ENCODE results near the gene S100A10.

The S100A10 gene

GRCh38 chr1:151988405-151988923, 5.2 kb downstream of the S100A10 start:
- DNase-seq (ENCODE audit: low read depth): no peak

DNA sequence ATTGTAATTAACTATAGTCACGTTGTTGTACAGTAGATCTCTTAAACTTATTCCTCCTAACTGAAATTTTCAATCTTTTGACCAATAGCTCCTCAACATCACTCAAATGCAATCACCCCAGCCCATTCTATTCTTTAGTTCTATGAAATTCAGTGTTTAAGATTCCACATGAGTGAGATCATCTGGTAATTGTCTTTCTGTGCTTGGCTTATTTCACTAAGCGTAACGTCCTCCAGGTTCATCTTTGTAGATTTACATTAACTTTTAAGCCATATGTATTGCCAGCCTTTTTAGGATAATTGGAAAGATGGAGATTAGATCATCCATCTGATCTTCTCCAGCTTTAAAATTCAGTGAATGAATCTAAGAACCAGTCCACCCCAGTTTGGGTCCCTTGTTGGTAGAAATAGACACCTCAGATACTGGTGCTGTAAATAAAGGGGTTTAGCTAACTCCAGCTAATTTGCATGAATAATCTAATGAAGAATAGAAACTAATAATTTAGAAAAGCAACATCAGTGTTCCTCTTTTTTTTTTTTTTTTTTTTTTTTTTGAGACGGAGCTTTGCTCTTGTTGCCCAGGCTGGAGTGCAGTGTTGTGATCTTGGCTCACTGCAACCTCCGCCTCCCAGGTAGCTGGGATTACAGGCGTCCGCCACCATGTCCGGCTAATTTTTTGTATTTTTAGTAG, 7.0 kb downstream of the S100A10 start:
- no peak for DNase-seq (ENCODE audit: low read depth)

DNA sequence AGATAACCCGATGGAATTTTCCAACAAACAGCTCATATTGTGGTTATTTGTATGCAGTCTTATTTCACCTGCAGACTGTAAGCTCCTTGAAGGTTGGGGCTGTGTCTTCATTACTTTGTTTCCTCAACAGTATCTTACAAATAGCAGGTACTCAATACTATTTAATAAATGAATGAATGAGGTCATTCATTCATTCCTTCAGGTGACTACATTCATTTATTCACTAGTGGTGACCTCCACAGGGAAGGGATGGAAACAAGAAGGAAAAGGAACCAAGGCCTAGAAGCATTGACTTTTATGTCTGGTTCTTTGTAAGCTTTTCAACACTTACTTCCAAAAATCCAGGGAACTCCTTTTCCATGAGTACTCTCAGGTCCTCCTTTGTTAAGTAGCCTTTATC, 7.9 kb downstream of the S100A10 start:
- no peak for DNase-seq (ENCODE audit: low read depth)

GRCh38 chr1:151985270-151985669, 8.4 kb downstream of the S100A10 start:
- no peak for DNase-seq (ENCODE audit: low read depth)

DNA sequence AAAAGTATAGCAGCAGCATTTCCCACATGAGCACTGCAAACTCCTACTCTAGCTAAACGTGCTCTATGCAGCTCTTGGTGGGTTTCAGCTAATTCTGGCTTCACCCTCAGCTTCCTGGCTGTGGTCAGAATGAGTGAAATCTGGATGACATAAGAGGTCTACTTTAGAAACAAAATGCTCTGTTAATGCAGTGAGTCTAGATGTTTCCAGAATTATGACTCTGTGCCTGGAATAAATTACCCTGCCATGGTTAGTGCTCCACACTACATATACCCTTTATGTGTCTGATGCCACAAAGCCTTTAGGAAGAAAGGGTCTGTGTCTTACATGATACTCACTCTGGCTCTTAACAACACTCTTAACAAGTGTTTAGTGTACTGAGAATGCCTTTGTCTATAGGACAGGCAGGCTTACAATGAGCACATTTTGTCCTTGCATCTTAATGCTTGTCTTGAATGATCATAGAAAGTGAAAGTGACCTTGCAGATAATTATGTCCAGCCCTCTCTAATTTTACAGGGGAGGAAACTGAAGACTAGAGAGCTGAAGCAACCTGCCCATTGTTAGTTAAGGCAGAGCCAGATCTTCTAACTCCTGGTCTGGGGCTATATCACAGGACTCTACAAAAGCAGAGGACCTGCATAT, 9.2 kb downstream of the S100A10 start:
- no peak for DNase-seq (ENCODE audit: low read depth)

DNA sequence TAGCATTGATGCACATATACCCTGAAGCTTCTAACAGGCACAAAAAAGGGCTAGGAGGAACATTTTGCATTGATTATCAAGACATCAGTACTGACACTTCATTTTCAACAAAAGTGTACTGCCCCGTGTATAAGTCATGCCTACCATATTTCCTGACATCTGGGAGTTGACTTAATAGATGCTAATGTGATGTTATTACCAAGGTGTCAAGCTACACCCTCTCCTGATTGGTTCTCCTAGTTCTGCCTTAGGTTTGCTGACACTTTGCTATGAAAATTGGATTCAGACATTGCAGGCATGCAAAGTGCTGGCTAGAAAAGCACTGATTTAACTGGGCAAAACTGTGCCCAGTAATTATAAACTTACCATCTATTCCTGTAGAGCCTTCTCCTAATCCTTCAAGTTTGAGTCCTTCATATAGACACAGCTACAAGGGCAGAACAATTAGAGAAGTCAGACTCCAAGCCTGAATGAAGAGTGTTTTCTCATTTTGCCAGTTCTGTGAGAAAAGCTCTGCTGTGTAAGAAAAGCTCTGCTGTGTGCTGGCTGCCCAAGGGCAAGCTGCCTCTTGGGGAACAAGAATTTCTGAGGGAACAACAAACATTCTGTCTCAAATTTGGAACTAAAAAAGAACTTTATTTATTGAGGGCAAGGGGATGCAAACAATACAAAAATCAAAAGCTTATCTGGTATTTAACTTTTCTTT, 11.2 kb downstream of the S100A10 start:
- no peak for DNase-seq (ENCODE audit: low read depth)

DNA sequence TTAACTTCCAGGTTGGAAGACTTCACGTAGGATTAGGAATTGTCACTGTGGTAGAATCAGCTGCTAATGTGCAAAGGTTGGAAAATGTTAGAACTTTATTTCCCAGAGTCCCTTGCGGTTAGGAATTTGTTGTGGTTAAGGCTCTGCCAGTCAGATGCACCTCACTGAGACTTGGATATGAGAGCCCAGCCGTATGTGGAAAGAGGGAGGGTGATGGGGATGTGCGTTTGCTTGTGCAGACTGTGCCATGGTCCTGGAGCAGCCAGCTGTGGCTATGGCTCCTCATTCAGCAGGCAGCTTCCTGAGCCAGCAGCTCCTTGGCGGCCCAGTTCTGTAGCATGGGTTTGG, 12.5 kb downstream of the S100A10 start:
- no peak for DNase-seq (ENCODE audit: low read depth)

DNA sequence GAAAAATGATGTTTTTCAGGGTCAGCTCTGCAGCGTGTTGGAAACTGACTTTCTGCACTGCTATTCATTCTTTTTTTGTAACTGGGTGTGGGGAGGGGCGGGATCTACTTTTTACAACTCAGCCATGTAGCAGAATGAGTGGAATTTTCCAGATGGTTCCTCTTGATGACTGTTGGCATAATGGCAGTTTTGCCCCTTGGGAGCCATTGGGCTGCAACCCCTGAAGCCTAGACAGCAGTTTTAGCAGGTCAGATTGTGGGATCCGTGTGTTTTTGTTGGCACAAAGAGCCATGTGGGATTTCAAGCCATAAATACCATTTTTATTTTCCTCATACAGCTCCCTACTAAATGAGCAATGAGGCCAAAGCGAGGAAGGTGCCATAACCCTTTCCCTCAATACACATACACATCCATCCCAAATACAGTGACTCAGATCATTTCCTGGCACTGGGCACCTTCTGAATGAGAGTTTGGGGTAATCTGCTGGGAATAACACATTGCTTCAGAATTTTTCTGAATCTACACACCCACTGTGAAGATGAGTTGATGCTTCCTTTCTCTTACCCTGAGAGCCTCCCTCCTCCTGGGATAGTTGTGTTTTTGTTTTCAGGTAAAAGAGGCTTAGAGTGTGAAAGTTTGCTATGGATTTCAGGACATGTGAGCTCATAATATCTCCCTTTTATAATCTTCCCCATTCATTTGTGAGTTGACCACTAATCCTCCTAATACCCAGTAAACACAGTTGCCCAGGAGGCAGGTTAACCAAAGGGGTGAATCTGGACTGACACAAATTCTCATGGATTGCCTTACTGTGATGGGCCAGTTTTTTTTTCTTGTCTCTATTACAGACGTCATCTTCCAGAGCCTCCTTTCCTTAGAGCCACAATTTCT, 13.1 kb downstream of the S100A10 start:
- DNase-seq (ENCODE audit: low read depth): no peak

GRCh38 chr1:151978922-151979321, 14.7 kb downstream of the S100A10 start:
- DNase-seq (ENCODE audit: low read depth): no peak

- no peak for DNase-seq (ENCODE audit: low read depth)
Observed at GRCh38 chr1:151977662-151978230, 15.9 kb downstream of the S100A10 start.

DNA sequence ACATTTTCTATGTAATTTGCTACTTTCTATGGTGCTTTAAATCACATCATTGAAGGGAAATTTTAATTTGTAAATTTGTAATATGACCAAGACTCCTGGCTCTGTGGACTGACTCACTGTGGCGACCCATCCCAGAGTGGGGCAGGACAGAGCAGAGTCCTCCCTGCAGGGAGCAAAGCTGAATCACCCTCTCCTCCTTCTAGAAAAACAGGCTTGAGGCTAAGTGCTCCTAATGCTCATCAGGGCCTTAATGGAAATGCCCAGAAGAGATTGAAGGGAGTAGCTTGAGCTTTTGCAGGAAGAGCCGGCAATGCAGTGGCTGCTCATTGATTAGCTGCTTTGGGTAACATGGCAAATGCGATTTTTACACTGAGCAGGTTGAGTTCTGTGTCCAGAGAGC, 16.8 kb downstream of the S100A10 start:
- no peak for DNase-seq (ENCODE audit: low read depth)

DNA sequence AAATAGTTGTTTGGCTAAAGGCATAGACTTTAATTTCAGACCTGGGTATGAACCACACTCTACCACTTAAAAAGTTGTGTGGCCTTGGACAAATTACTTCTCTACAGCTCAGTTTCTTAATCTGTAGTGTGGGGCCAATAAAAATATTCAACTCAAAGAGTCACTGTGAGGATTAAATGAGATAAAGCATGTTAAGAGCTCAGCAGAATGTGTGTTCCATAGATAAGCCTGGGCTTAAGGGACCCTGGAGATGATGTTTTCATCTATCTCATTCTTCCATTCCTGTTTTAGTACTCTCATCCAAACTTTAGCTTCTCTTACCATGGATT, 17.7 kb downstream of the S100A10 start:
- no peak for DNase-seq (ENCODE audit: low read depth)

DNA sequence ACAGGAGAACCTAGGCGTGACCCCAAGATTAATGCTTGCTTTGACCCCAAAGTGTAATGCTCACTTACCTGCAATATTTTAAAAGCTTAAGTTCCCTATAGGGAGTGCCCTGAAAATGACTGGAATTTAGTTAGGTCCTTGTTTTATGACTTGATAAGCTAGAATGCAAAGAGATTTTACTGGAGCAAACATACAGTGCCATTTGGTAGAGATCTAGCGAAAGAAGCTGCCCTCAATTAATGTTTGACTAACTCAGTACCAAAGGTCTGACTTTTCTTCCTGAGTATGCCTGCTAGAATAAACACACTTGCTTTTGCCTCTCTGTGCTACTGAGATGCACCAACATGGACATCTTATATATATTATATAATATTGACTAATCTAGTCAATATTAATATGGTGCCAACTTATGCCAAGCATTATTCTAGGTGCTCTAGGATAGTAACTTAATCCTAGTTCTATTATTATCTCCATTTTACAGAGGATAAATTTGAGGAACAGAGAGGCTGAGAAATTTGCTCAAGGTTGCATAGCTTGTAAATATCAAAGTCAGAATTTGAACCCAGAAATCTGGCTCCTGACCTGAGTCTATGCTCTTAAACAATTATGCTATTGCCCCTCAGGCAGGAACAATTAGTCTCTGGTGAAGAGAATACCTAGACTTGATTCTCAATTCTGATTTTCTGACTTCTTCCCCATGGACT, 18.2 kb downstream of the S100A10 start:
- DNase-seq (ENCODE audit: low read depth): no peak

- DNase-seq (ENCODE audit: low read depth): peak; percentile 9
Observed at GRCh38 chr1:151972542-151973248, 21.0 kb downstream of the S100A10 start.

DNA sequence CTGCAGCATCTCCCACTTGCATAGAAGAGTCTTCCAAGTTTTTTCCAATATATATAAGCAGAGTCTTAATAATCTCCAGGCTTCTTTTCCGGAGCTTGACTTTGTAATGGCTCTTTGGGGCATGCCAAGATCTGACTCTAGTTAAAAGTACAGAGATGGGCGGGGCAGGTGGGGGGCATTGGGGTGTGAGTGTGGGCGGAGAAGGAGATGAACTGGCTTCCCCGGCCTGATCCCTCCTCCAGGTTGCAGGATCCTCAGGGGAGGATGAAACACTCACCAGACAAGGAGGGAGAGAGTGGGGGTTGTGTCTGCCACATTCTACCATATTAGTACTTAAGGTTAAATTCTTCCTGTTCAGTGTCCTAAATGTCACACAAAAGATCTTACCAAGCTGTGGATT, 23.0 kb downstream of the S100A10 start:
- no peak for DNase-seq (ENCODE audit: low read depth)

DNA sequence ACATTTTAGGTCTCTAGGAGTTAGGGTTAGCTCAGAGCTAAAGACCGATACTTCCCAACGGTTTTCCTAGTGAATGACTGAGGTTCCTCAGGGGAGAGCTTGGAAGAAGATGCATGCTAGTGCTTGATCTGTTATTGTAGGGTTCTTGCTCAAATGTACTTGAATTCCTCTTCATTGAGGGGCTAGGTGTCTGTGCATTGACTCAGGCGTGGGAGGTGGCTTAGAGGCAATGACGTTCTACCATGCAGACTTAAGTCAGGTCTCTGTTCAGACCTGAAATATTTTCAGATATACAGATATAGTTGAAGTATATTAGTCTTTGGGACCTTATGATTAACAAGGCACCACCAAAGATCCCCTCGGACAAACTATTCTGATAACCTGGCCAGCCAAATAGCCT, 23.5 kb downstream of the S100A10 start:
- no peak for DNase-seq (ENCODE audit: low read depth)

- DNase-seq (ENCODE audit: low read depth): no peak
Observed at GRCh38 chr1:151968791-151969399, 24.8 kb downstream of the S100A10 start.

DNA sequence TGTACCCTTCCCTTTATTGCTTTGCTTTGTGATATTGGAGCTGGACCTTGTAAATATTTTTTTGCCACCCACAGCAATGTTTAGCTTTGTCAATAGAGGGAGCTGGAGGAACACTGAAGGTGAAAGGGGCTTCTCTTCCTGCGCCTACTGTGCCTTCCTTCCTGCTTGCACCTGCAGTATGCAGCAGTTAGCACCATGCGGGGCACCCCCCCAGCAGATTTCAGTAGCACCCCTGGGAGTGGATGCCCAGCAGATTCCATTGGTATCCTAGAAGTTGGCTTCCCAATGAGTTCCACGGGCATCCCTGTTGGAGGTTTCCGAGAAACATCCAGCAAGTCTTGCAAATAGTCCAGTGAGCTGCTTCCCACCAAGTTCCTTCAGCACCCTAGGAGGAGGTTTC, 25.6 kb downstream of the S100A10 start:
- DNase-seq (ENCODE audit: low read depth): peak; percentile 33

- DNase-seq (ENCODE audit: low read depth): no peak
Observed at GRCh38 chr1:151967091-151967490, 26.6 kb downstream of the S100A10 start.

GRCh38 chr1:151966061-151966460, 27.6 kb downstream of the S100A10 start:
- DNase-seq (ENCODE audit: low read depth): no peak

Measured in activated gamma-delta T cell treated with anti-CD3 and anti-CD28 coated beads, Interleukin-2, amount 50 U/mL, for 16 hours (primary cell).